ENCODE results near the gene CLHC1.

The CLHC1 gene

GRCh38 chr2:55159037-55159651 lies 72.9 kb downstream of the CLHC1 start:
- DNase-seq = no peak
- in situ Hi-C loops (cut with HindIII; ENCODE audit: low pct_ligation_motif_present, low pct_unique_long_range_greater_than_20kb, low sequenced_read_pairs) = loop anchor here (25.0 kb wide), 1 partner anchor 272 kb away; no protein-coding TSS in a partner anchor

GRCh38 chr2:55158111-55158814 lies 73.8 kb downstream of the CLHC1 start:
- DNase-seq = no peak
- in situ Hi-C loops (cut with HindIII; ENCODE audit: low pct_ligation_motif_present, low pct_unique_long_range_greater_than_20kb, low sequenced_read_pairs) = loop anchor here (25.0 kb wide), 1 partner anchor 271 kb away; no protein-coding TSS in a partner anchor

GRCh38 chr2:55157474-55157884 lies 74.6 kb downstream of the CLHC1 start:
- no peak for DNase-seq
- in situ Hi-C loops (cut with HindIII; ENCODE audit: low pct_ligation_motif_present, low pct_unique_long_range_greater_than_20kb, low sequenced_read_pairs) = loop anchor here (25.0 kb wide), 1 partner anchor 270 kb away; no protein-coding TSS in a partner anchor

GRCh38 chr2:55156984-55157383 lies 75.1 kb downstream of the CLHC1 start:
- in situ Hi-C loops (cut with HindIII; ENCODE audit: low pct_ligation_motif_present, low pct_unique_long_range_greater_than_20kb, low sequenced_read_pairs) = loop anchor here (25.0 kb wide), 1 partner anchor 270 kb away; no protein-coding TSS in a partner anchor

DNA sequence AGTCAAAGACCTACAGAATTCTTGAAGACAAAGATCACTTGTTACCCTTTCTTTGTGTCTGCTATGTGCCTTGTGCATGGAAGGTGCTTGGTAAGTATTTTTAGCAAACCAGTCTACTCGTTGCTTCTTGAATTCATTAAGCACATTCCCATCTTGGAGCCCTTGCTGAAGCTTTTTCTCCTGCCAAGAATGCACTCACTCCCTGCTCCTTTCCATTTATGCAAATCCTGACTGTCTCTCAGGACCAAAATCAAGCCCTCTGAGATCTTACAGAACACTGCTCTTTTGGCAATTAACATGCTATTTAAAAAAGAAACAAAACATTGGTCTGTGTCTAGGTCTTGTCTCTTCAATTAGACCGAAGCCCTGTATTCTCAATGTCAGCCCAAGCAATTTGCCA lies 75.8 kb downstream of the CLHC1 start:
- DNase-seq = no peak
- in situ Hi-C loops (cut with HindIII; ENCODE audit: low pct_ligation_motif_present, low pct_unique_long_range_greater_than_20kb, low sequenced_read_pairs) = loop anchor here (25.0 kb wide), 1 partner anchor 269 kb away; no protein-coding TSS in a partner anchor

More at GRCh38 chr2:55156984-55157383, 75.1 kb downstream of the CLHC1 start:
- no peak for DNase-seq

DNA sequence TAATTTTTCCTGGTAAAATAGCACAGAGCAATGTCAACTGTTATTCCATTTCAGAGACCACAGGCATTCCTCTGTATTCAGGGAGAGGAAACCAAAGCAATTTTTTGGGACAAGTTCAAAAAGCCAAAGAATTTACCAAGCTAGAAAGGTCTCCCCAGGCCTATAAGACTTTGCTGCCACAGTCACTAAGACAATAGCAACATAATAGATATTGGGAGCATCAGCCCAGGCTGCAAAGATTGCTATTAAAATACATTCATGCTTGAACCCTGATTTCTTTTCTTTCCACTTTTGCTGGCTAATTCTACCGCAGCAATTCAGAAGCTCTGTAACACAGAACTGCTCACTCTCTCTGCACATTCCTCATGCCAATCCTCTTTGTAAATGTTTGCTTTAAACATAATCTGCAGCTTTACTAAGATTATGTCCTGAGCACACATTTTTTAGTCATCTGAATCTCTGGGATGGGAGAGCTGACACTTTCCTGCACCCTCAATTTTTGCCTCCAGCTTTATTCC lies 76.3 kb downstream of the CLHC1 start:
- DNase-seq = no peak
- in situ Hi-C loops (cut with HindIII; ENCODE audit: low pct_ligation_motif_present, low pct_unique_long_range_greater_than_20kb, low sequenced_read_pairs) = loop anchor here (25.0 kb wide), 1 partner anchor 269 kb away; no protein-coding TSS in a partner anchor

DNA sequence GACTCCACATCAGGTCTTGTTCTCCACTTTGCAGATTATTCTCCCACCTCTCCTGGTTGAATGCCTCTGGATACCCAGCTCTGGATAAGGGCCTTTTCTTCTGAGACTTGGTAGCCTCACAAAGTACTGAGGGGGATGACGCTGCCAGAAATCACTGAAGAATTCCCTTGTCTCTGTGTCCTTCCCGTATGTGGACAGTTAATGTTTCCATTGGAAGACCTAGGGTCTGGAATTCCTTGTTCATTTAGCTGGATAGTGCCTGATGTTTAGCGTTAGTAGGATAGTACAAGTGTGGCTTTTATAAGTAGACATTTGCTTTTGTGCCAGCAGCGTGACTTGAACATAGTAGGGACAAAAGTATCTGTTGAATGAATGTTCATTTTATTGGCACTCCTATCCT lies 76.9 kb downstream of the CLHC1 start:
- DNase-seq = no peak
- in situ Hi-C loops (cut with HindIII; ENCODE audit: low pct_ligation_motif_present, low pct_unique_long_range_greater_than_20kb, low sequenced_read_pairs) = loop anchor here (25.0 kb wide), 1 partner anchor 268 kb away; no protein-coding TSS in a partner anchor

- in situ Hi-C loops (cut with HindIII; ENCODE audit: low pct_ligation_motif_present, low pct_unique_long_range_greater_than_20kb, low sequenced_read_pairs) = loop anchor here (25.0 kb wide), 1 partner anchor 267 kb away; no protein-coding TSS in a partner anchor
- DNase-seq = no peak
Measured at GRCh38 chr2:55154525-55155030, 77.5 kb downstream of the CLHC1 start.

DNA sequence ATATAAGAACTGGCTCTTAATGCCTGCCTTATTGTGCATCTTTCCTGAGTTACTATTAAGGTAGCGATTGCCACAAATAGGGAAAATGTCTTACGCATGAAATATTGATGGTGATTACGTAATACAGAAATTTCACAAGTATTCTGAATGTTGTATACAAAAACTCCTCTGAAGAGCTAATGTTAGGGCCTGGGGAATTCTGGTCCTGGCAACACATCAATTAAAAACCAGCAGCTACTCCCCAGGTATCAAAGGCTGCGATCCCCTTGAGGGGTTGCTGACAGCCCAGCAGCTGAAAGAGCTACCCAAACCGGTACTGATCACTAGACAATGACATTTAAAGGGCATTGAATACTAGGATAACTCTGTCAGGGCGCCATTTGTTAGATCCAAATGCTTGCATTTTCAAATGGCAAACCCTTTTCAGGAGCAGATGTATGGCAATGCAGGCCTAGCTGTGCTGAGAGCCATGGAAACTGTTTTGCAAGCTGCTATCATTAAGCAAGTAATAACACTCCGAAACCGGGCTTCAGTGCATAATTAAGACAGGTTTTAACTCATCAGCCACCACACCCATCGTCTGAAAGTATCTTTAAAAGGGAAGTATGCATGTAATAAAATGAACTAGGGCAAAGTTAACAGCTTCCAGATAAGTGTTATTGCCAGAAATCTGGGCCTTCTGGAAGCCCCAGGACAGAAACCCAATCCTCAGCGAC lies 78.4 kb downstream of the CLHC1 start:
- DNase-seq = no peak
- in situ Hi-C loops (cut with HindIII; ENCODE audit: low pct_ligation_motif_present, low pct_unique_long_range_greater_than_20kb, low sequenced_read_pairs) = loop anchor here (25.0 kb wide), 1 partner anchor 266 kb away; no protein-coding TSS in a partner anchor

- no peak for DNase-seq
- in situ Hi-C loops (cut with HindIII; ENCODE audit: low pct_ligation_motif_present, low pct_unique_long_range_greater_than_20kb, low sequenced_read_pairs) = loop anchor here (25.0 kb wide), 1 partner anchor 265 kb away; no protein-coding TSS in a partner anchor
Measured at GRCh38 chr2:55152475-55153412, 79.3 kb downstream of the CLHC1 start.

- in situ Hi-C loops (cut with HindIII; ENCODE audit: low pct_ligation_motif_present, low pct_unique_long_range_greater_than_20kb, low sequenced_read_pairs) = loop anchor here (25.0 kb wide), 1 partner anchor 265 kb away; no protein-coding TSS in a partner anchor
- DNase-seq = no peak
Measured at GRCh38 chr2:55151733-55152433, 80.2 kb downstream of the CLHC1 start.

- in situ Hi-C loops (cut with HindIII; ENCODE audit: low pct_ligation_motif_present, low pct_unique_long_range_greater_than_20kb, low sequenced_read_pairs) = loop anchor here (25.0 kb wide), 1 partner anchor 264 kb away; no protein-coding TSS in a partner anchor
- DNase-seq = no peak
Measured at GRCh38 chr2:55150834-55151233, 81.3 kb downstream of the CLHC1 start.

GRCh38 chr2:55148269-55148668 lies 83.8 kb downstream of the CLHC1 start:
- in situ Hi-C loops (cut with HindIII; ENCODE audit: low pct_ligation_motif_present, low pct_unique_long_range_greater_than_20kb, low sequenced_read_pairs) = no loop called here
- no peak for DNase-seq

GRCh38 chr2:55147531-55147930 lies 84.6 kb downstream of the CLHC1 start:
- in situ Hi-C loops (cut with HindIII; ENCODE audit: low pct_ligation_motif_present, low pct_unique_long_range_greater_than_20kb, low sequenced_read_pairs) = no loop called here
- DNase-seq = no peak

GRCh38 chr2:55147041-55147440 lies 85.1 kb downstream of the CLHC1 start:
- in situ Hi-C loops (cut with HindIII; ENCODE audit: low pct_ligation_motif_present, low pct_unique_long_range_greater_than_20kb, low sequenced_read_pairs) = no loop called here
- DNase-seq = no peak

GRCh38 chr2:55146263-55146662 lies 85.8 kb downstream of the CLHC1 start:
- DNase-seq = no peak
- in situ Hi-C loops (cut with HindIII; ENCODE audit: low pct_ligation_motif_present, low pct_unique_long_range_greater_than_20kb, low sequenced_read_pairs) = no loop called here
